Right lobe of liver (tissue), 6 donors: ENCODE results near the gene CHRNA3. TPM values are rescaled to one million over a fixed set of nuclear protein-coding genes. Genes with fewer than 3 reads are reported as not detected.

Experiments used
- ATAC-seq, 4 donors: fragments of 200-7000 bp; cut with Tn5 transposase; one replicate each; pipeline ENCODE4 v1.9.1; 2020; ENCODE audit warnings: mild to moderate bottlenecking in 4 of 4, moderate library complexity in 4 of 4
- DNase-seq, 3 donors: peaks; one replicate each; pipeline ENCODE4 v3.0.0-alpha.2; 2020
- H3K27ac ChIP-seq, 3 donors: fragments of 200-600 bp; one replicate each; pipeline ENCODE4 v1.8.0; 2022
- H3K27me3 ChIP-seq, 2 donors: fragments of 200-600 bp; one replicate each; pipeline ENCODE4 v1.8.0; 2022
- H3K36me3 ChIP-seq, 4 donors: fragments of 200-600 bp; sonication (generic) in 1 of 4; one replicate each; pipeline versions ENCODE4 v1.5.1 to v1.8.0; 2017 to 2022; ENCODE audit warnings: control low read depth in 1 of 4
- H3K4me1 ChIP-seq, 4 donors: fragments of 200-600 bp; sonication (generic) in 1 of 4; one replicate each; pipeline versions ENCODE4 v1.5.1 to v1.8.0; 2017 to 2022; ENCODE audit warnings: control low read depth in 1 of 4
- H3K4me3 ChIP-seq, 3 donors: fragments of 200-600 bp; one replicate each; pipeline ENCODE4 v1.8.0; 2022
- H3K9me3 ChIP-seq, 4 donors: fragments of 200-600 bp; sonication (generic) in 1 of 4; one replicate each; pipeline versions ENCODE4 v1.5.1 to v1.8.0; 2017 to 2022; ENCODE audit warnings: control low read depth in 1 of 4
- CTCF ChIP-seq, 4 donors: fragments of 200-600 bp in 3 of 4; fragments of 450-650 bp in 1 of 4; IDR thresholded peaks; one replicate each; pipeline versions ENCODE4 v1.5.1 to v1.8.0; 2016 to 2022; ENCODE audit warnings: antibody characterized with exemption in 4 of 4, mild to moderate bottlenecking in 2 of 4
- POLR2A ChIP-seq: fragments of 450-650 bp; IDR thresholded peaks from one replicate; pipeline ENCODE4 v1.6.1; 2017; ENCODE audit warnings: antibody characterized with exemption, mild to moderate bottlenecking
- WGBS: methylation state at CpG from one replicate; pipeline ENCODE4 v1.1.6; 2018; ENCODE audit warnings: low coverage, low lambda C conversion rate; ENCODE audit not compliant: insufficient coverage; ENCODE audit errors: missing lambda C conversion rate; 5-methylcytosine and 5-hydroxymethylcytosine counted together
- intact Hi-C, 2 donors: fragments of 100-400 bp; cut with DNase I; formaldehyde crosslinking; loops; one replicate each; pipeline versions ENCODE4 v1.11.2 to v1.14.1; 2022
- total RNA-seq, 6 experiments: library from RNA; depleted of rRNA in 2 of 6; stranded (reverse); fragments of >200 nt in 2 of 6; fragmentation: NEBNext Ultra II Directional in 3 of 6; extraction: Animal tissue kit (Norgen Biotek cat#: 25700) in 3 of 6; gene quantifications; one replicate each; pipeline versions ENCODE4 v1.1.0 to v1.2.4, GENCODE V29; 2016 to 2023
- donor health status: DM: no; HTN: yes; CAD: no.
- donor health status: DM: no; HTN: no; CAD: no.
- donor health status: DM: no; HTN: no; CAD: no.
- donor health status: DM: no; HTN: yes; CAD: no.
- donor health status: DM: no; HTN: yes; CAD: no.

Gene CHRNA3
- total RNA-seq, 6 experiments from 2014 or later = not detected

GRCh38 chr15:78645009-78645408, 24.2 kb upstream of the CHRNA3 start:
- no peak for TF ChIP-seq CTCF (IDR thresholded peaks at IDR 0.05)
- TF ChIP-seq POLR2A = no peak
- intact Hi-C loops = no loop called here
- Histone ChIP-seq H3K9me3 (no peaks in the 10 kb centered on the region), H3K36me3 (no peaks in the 10 kb centered on the region), H3K27me3 (no peaks in the 10 kb centered on the region), H3K27ac (no peak overlapping the region), H3K4me1 (peaks cover 0 to 4% (median 0%) of the 10 kb centered on the region in 4 donors), H3K4me3 (no peak overlapping the region)
- WGBS = 59% methylated on average over 3 of the region's 4 CpGs
- DNase-seq = no peak
- ATAC-seq = no peak

GRCh38 chr15:78642331-78642730, 21.5 kb upstream of the CHRNA3 start:
- ATAC-seq (no peak), DNase-seq (no peak)
- intact Hi-C loops = no loop called here
- TF ChIP-seq POLR2A (no peak), CTCF (IDR thresholded peaks at IDR 0.05) (no peak)
- no peaks in the 10 kb centered on the region for H3K27me3 ChIP-seq
- H3K27ac ChIP-seq = no peak overlapping the region
- H3K4me3 ChIP-seq = no peak overlapping the region
- WGBS = 81% methylated on average over 4 of the region's 5 CpGs
- H3K9me3 ChIP-seq = no peaks in the 10 kb centered on the region
- no peaks in the 10 kb centered on the region for H3K36me3 ChIP-seq
- H3K4me1 ChIP-seq = peaks cover 0 to 4% (median 0%) of the 10 kb centered on the region in 4 donors

DNA sequence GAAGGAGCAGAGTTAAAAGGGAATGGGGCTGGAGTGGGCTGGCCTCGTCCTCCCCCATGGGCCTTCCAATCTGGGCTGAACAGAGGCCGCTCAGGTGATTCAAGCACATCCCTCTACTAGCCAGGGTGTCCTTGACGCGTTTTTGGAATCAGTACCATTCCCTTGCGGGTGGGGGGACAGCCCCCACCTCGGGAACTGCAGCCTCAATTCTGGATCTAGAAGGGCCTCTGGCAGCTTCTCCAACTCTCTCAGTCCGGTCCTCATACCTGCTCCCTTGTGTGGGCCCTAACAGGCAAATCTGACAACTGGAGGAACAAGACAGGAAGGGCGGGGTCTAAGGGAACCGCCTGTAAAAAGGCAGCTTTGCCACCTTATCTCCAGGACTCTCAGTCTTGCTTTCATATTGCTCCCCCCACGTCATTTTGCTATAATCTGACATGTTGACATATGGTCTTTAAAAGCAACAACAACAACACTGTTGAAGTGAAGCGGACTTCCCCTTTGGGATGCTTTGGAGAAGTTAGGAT, 21.0 kb upstream of the CHRNA3 start:
- Histone ChIP-seq H3K4me1 (peaks cover 0 to 4% (median 0%) of the 10 kb centered on the region in 4 donors), H3K4me3 (no peak overlapping the region), H3K27me3 (no peaks in the 10 kb centered on the region), H3K27ac (no peak overlapping the region), H3K36me3 (no peaks in the 10 kb centered on the region), H3K9me3 (no peaks in the 10 kb centered on the region)
- no peak for TF ChIP-seq CTCF (IDR thresholded peaks at IDR 0.05)
- TF ChIP-seq POLR2A = no peak
- DNase-seq = no peak
- intact Hi-C loops = no loop called here
- WGBS = 73% methylated on average over 4 of the region's 11 CpGs
- ATAC-seq = no peak

GRCh38 chr15:78641102-78641748, 20.4 kb upstream of the CHRNA3 start, which contains the start of gene CHRNB4:
Gene CHRNB4 (minus strand): TSS chr15:78641210. CDS start chr15:78641133, 77 bp downstream.
- no peak for TF ChIP-seq CTCF (IDR thresholded peaks at IDR 0.05)
- TF ChIP-seq POLR2A = no peak
- H3K4me1 ChIP-seq = peaks cover 0 to 4% (median 0%) of the 10 kb centered on the region in 4 donors
- 62% methylated on average over 14 of the region's 47 CpGs for WGBS
- H3K4me3 ChIP-seq = peak within 1 kb of the TSS in 2 of 3 donors; percentile 14 to 39
- no peaks in the 10 kb centered on the region for H3K27me3 ChIP-seq
- no peak within 1 kb of the TSS for H3K27ac ChIP-seq
- no peaks in the 10 kb centered on the region for H3K36me3 ChIP-seq
- H3K9me3 ChIP-seq = no peaks in the 10 kb centered on the region
- intact Hi-C loops = no loop called here
- DNase-seq (no peak), ATAC-seq (peak in 1 of 4 donors; percentile 10)
